ENCODE data around the gene HPS6.
"Not testable (repeated sequence)": the region's sequence is repeated elsewhere in the genome, so short reads cannot be mapped to it uniquely, and the experiment has no call there.

The HPS6 gene

GRCh38 chr10:102064868-102065560 lies at the start of gene HPS6:
Gene HPS6, plus strand, starts transcription at chr10:102065349. Its CDS starts 126 bp downstream, at chr10:102065475.
- DNase-seq (ENCODE audit: low read depth in 2 of 3, low spot score in 2 of 3) = peak; percentile 72 to 83 (median 83)

- DNase-seq (ENCODE audit: low read depth in 2 of 3, low spot score in 2 of 3) = no peak
Measured at GRCh38 chr10:102016416-102016815, 48.7 kb upstream of the HPS6 start.

GRCh38 chr10:102017295-102017694 lies 47.9 kb upstream of the HPS6 start:
- DNase-seq (ENCODE audit: low read depth in 2 of 3, low spot score in 2 of 3) = no peak

GRCh38 chr10:102020938-102021337 lies 44.2 kb upstream of the HPS6 start:
- DNase-seq (ENCODE audit: low read depth in 2 of 3, low spot score in 2 of 3) = no peak

GRCh38 chr10:102024799-102025198 lies 40.4 kb upstream of the HPS6 start:
- DNase-seq (ENCODE audit: low read depth in 2 of 3, low spot score in 2 of 3) = no peak

GRCh38 chr10:102027261-102027660 lies 37.9 kb upstream of the HPS6 start:
- no peak for DNase-seq (ENCODE audit: low read depth in 2 of 3, low spot score in 2 of 3)

- DNase-seq (ENCODE audit: low read depth in 2 of 3, low spot score in 2 of 3) = no peak
Measured at GRCh38 chr10:102033787-102034186, 31.4 kb upstream of the HPS6 start.

GRCh38 chr10:102035807-102036206 lies 29.3 kb upstream of the HPS6 start:
- DNase-seq (ENCODE audit: low read depth in 2 of 3, low spot score in 2 of 3) = not testable (repeated sequence)

- DNase-seq (ENCODE audit: low read depth in 2 of 3, low spot score in 2 of 3) = no peak
Measured at GRCh38 chr10:102038410-102038809, 26.7 kb upstream of the HPS6 start.

GRCh38 chr10:102040305-102041050 lies 24.7 kb upstream of the HPS6 start:
- DNase-seq (ENCODE audit: low read depth in 2 of 3, low spot score in 2 of 3) = no peak

- no peak for DNase-seq (ENCODE audit: low read depth in 2 of 3, low spot score in 2 of 3)
Measured at GRCh38 chr10:102045292-102045691, 19.9 kb upstream of the HPS6 start.

- DNase-seq (ENCODE audit: low read depth in 2 of 3, low spot score in 2 of 3) = no peak
Measured at GRCh38 chr10:102046095-102046494, 19.1 kb upstream of the HPS6 start.

GRCh38 chr10:102054881-102055646 lies 10.1 kb upstream of the HPS6 start:
- not testable (repeated sequence) for DNase-seq (ENCODE audit: low read depth in 2 of 3, low spot score in 2 of 3)

GRCh38 chr10:102055647-102056419 lies 9.3 kb upstream of the HPS6 start, which contains the start of gene ARMH3:
Gene ARMH3, minus strand, starts transcription at chr10:102056173. Its CDS starts 16,059 bp downstream, at chr10:102040114.
- peak; percentile 55 to 81 (median 73) for DNase-seq (ENCODE audit: low read depth in 2 of 3, low spot score in 2 of 3)

GRCh38 chr10:102059987-102060386 lies 5.2 kb upstream of the HPS6 start:
- no peak for DNase-seq (ENCODE audit: low read depth in 2 of 3, low spot score in 2 of 3)

- no peak for DNase-seq (ENCODE audit: low read depth in 2 of 3, low spot score in 2 of 3)
Measured at GRCh38 chr10:102064503-102064867, 664 bp upstream of the HPS6 start.

GRCh38 chr10:102065561-102066398 lies 631 bp downstream of the HPS6 start:
- peak in 1 of 3 experiments; percentile 15 for DNase-seq (ENCODE audit: low read depth in 2 of 3, low spot score in 2 of 3)

GRCh38 chr10:102066399-102067088 lies 1.4 kb downstream of the HPS6 start:
- no peak for DNase-seq (ENCODE audit: low read depth in 2 of 3, low spot score in 2 of 3)
